Measurements from ENCODE around the gene SYNGR1.
A peak's percentile ranks its signal among the peaks of the same experiment; 100 is the strongest.
"Not testable (repeated sequence)": the region's sequence is repeated elsewhere in the genome, so short reads cannot be mapped to it uniquely, and the experiment has no call there.

SYNGR1 gene

DNA sequence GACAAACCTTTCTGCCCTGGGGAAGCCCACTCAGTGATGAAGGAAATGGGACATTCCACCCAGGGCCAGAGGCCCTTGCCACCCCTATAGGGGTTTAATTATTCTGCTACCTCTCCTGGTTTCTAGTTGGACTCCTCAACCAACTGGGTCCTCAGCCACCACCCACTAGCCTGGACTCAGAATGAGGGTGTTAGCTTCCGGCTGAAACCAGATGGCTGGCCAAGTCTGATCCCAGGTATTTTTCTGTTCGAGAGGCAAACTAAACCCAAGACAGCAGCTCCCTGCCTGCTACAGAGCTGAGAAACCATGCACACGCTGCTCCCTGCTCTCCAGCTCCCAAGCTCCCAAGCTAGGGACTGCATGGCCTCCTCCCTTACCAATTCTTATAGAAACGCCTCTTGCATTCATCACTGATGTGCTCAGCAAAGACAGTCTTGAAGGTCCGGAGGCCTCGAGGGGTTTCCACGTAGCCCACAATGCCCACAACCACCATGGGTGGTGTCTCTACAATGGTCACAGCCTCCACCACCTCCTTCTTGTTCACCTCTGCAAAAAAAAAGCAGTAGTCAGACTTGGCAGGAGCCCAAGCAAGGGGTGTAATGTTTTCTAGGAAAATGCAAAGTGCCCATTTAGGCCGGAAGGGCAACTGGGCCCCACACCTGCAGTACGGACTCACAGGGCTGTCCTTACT is 32.6 kb upstream of the SYNGR1 start:
- no peak for DNase-seq (ENCODE audit: low read depth in 2 of 2)

DNA sequence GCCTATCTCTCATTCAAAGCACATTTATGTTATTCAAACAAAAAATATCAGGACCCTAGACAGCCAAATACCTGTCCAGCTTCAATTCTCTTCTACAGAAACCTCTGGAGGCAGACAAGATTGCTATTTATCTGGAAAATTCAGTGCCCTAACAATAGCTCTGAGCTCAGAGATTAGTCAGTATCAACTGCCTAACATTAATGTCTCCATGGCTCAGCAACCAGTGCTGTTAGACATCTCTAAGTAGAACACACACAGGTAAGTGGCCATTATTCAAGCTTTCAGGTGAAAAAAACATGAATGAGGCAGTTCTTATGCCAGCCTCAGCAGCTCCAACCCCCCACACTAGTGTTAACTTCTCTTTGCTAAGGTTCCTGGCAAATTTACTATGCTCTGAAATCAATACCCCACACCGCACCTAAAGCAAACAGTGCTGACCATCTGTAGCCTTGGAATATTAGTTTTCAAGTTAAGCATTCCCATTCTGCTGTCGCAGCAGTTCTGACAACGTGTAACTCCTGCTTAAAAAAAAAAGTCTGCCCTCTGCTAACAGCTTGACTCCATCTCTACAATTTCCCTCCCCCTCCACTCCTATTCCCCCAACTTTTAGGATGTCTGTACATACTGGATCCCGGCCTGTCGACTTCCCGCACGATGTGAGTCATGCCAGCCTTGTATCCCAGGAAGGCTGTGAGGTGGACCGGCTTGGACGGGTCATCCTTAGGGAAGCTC is 31.9 kb upstream of the SYNGR1 start:
- no peak for DNase-seq (ENCODE audit: low read depth in 2 of 2)

DNA sequence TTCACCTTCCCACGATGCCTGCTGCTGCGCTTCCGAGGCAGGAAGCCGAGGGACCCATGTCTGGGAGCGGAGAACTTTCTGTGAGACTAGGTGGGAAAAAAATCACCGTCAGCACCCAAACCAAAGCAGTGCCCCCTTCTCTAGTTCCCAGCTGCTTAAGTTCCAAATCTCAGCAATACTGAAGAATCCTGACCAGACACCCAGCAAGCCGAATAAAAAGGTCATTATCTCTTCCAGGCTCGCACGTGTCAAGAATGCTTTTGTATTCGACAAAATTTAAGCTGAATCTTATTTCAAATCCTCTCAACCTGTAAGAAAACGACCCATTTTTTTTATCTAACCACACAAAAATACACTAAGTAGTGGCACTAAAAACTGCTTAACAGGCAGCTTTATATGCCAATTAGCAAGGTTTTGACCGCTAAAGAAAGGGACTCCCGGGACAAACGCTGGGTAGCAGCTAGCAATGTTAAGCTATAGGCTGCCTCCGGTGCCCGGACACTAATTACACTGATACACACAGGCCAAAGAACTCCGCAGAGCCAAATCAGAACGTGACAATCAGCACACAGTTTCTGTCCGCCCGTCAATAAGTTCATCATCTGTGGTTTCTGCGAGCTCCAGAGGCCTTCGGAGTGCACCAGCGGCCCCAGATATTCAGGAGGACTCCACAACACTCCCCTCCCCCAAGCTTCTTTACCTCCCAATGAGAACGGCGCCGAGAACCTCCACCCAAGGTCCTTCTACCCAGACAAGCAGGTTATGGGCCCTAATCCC is 31.1 kb upstream of the SYNGR1 start:
- no peak for DNase-seq (ENCODE audit: low read depth in 2 of 2)

DNA sequence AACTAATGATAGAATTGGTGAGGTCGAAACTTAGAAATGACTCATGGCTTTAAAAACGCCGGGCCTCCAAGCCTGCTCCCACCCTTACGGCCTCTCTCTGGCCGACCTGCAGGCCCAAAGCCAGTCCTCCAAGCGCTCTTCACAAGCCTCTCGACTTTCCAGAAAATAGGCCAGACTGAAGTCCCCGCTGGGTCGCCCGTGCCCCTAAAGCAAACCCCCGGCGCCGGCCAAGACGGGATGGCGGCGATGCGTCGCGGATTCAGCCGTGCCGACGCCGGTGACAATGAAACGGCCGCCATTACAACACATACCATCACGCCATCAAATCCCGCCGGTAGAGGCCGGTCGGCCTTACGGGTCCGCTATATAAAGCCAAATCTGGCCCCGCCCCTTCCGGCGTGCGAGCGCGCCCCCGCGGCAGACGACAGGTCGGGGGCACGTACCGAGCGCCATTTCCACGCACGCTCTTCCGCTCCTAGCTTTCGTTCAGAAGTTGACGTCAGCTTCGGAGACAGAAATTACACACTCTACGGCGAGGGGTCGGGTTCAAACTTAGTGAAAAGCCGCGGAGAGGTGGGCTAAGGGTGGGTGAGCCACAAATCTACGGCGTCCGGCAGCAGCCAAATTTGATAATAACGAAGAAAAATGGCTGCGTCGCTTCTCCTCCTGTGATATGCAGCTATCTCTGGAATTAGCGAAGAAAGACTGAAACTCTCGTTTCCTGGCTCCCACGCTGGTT is 30.3 kb upstream of the SYNGR1 start, which contains the start of gene RPL3:
Gene RPL3 (minus strand): TSS at position 340 of the 739 bp plus-strand sequence. CDS start 26 bp downstream, at position 314.
- peak; percentile 93 to 97 for DNase-seq (ENCODE audit: low read depth in 2 of 2)

DNA sequence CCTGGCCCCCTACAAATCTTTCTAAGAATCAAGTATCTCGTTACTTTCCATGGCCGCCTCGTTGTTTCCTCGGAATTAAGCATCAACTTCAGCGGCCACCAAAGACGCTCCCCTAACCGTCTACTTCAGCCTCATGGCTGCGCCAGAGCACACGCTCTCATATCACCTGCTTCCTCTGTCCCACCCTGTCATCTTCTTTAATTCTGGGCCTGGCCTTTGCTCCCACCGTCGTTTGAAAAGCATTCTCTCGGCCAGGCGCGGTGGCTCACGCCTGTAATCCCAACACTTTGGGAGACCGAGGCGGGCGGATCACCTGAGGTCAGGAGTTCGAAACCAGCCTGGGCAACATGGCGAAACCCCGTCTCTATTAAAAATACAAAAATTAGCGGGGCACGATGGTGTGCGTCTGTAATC is 29.2 kb upstream of the SYNGR1 start:
- DNase-seq (ENCODE audit: low read depth in 2 of 2): not testable (repeated sequence)

DNA sequence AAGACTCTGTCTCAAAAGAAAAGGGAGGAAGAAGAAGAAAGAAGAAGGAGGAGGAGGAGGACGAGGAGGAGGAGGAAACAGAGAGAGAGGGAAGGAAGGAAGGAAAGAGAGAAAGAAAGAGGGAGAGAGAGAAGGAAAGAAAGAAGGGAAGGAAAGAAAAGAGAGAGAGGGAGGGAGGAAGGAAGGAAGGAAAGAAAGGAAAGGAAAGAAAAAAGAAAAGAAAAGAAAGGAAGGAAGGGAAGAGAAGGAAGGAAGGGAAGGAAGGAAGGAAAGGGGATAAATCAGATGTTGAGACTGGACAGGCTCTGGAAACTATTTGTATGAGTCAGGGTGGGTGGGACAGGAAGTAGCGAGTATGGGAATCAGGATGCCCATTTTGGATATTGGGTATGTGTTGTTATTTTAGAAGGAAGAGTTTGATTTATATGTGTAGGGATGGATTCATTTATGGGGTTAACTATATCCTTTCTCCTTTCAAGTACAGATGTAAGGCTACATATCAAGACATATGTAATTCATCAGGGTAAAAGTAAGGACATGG is 24.3 kb upstream of the SYNGR1 start:
- no peak for DNase-seq (ENCODE audit: low read depth in 2 of 2)

DNA sequence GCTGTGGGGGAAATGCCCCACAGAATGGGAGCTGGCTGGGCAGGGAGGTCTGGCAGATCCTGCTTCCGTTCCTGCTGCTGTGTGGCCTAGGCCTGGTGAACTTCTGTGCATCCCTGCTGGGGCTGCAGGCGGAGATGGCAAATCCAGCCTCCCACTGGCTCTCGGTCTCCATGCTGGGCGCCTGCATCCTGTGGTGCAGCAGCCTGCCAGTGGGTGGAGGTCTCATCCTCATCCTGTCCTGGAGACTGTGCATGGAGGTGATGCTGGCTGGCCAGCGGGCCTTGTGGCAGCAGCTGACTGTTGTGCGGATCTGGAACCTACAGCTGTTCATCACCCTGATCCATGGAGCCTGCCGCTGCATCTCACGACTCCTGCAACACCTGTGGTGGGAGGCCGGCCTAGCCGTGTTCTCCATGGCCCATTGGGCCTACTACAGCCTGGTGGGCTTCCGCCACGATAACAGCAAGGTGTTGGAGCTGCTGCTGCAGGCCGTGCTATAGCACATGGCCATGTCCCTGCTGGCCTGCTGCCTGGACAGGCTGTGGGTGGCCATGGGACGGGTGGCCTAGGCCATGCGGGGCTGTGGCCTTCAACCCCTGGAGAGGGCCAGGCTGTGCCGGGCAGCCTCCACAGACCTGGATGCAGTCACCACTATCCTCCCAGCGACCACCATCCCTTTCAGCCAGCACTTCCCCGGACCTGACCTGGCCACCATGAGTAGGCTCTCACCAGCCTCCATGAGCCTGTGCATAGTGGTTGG is 21.6 kb upstream of the SYNGR1 start:
- DNase-seq (ENCODE audit: low read depth in 2 of 2): no peak

DNA sequence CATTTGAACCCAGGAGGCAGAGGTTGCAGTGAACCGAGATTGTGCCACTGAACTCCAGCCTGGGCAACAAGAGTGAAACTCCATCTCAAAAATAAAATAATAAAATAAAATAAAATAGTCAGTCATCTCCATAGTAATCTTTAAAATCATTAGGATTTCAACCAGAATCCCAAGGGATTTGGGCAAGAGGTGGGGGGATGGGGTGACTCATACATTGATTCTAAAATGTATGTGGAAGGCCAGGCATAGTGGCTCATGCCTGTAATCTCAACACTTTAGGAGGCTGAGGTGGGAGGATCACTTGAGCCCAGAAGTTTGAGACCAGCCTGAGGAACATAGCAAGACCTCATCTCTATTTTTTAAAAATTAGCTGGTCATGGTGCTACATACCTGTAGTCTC is 19.2 kb upstream of the SYNGR1 start:
- DNase-seq (ENCODE audit: low read depth in 2 of 2): not testable (repeated sequence)

DNA sequence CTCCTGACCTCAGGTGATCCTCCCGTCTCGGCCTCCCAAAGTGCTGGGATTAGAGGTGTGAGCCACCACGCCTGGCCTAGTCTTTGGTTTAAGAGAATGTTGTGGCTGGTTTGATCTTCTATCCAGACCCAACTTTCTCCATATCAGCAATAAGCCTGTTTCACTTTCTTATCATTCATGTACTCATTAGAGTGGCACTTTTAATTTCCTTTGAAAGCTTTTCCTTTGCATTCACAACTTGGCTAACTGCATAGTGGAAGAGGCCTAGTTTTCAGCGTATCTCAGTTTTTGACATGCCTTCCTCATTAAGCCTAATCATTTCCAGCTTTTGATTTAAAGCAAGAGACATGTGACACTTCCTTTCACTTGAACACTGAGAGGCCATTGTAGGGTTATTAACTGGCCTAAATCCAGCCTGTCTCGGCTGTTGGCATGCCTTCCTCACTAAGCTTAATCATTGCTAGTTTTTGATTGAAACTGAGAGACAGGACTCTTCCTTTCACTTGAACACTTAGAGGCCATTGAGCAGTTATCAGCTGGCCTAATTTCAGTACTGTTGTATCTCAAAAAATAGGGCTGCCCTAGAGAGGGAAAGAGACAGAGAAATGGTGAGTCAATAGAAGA is 17.2 kb upstream of the SYNGR1 start:
- no peak for DNase-seq (ENCODE audit: low read depth in 2 of 2)

DNA sequence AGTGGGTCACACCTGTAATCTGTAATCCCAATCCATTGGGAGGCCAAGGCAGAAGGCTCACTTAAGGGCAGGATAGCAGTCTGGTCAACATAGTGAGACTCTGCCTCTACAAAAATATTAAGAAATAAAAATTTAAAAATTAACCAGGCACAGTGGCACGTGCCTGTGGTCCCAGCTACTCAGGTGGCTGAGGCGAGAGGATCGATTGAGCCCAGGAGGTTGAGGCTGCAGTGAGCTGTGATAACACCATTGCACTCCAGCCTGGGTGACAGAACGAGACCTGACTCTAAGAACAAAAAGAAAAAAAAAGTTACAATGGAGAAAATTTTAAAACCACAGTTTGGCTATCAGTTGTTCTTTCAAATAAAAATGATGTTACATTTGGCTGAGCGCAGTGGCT is 13.4 kb upstream of the SYNGR1 start:
- no peak for DNase-seq (ENCODE audit: low read depth in 2 of 2)

DNA sequence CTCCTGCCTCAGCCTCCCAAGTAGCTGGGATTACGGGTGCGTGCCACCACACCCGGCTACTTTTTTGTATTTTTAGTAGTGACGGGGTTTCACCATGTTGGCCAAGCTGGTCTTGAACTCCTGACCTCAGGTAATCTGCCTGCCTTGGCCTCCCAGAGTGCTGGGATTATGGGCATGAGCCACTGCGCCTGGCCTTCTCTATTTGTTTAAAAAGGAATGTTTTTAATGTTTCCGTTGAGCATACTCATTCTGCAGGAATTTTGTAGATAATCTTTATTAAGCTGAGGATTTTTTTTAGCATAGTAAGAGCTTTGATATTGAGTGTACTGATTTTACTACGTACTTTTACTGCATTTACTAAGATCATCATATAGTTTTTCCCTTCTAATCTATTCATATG is 10.0 kb upstream of the SYNGR1 start:
- DNase-seq (ENCODE audit: low read depth in 2 of 2): not testable (repeated sequence)

DNA sequence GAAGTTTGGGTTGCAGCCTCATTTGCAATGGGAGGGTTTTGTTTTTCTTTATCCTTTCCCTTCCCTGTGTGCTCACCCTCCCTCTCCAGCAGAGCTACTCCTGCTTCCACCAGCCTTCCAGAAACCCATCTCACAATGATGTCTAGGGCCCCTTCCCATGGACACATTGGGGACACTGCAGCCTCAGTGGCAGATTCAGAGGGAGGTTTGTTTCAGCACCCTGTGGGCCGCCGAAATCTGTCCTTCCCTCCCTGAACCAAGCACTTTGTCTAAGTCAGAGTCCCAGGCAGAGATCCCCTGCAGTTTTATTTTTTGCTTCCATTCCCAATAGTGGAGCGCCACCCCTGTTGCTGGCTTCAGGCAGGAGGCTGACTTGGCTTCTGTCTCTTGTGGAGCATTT is 8.6 kb upstream of the SYNGR1 start:
- no peak for DNase-seq (ENCODE audit: low read depth in 2 of 2)

DNA sequence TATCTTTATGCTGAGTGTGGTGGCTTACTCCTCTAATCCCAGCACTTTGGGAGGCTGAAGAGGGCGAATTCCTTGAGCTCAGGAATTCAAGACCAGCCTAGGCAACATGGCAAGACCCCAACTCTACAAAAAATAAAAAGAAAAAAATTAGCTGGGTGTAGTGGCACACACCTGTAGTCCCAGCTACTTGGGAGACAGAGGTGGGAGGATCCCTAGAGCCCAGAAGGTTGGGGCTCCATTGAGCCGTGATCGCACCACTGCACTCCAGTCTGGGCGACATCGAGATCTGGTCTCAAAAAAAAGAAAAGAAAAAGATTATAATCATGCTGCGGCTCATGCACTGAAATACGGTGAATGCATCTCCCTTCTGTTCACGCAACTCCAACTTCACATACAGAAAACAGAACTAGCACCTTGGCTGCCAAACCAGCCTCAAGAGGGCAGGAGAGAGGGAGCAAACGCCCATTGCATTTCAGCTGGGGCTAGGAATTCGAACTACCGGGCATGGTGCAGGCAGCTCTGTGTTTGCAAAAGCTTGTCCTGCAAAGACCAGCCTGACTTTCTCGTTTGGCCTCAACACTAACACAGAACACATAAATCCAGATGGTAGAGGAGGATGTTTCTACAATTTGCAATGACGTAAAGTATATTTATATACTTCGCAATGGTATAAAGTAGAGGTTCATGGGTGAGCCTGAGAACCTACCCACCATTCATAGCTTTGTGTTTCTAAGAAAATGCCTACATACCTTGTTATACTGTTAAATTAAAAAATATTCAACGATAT is 6.3 kb upstream of the SYNGR1 start:
- DNase-seq (ENCODE audit: low read depth in 2 of 2): peak in 1 of 2 donors; percentile 38

DNA sequence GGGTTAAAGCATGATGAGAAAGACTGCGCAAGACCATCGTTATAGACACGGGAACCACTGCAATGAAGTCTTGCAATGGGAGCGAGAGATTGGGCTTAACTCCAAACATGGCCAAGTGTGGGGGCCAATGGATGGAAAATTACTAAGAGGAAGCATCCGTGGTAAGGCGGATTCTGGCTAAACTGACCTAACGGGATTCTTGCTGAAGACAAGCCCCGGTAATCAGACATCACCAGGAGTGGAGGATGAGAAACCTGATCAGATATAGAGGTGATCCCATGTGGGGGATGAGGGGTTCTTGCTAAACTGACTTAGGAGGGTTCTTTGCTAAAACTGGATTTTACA is 5.8 kb upstream of the SYNGR1 start:
- DNase-seq (ENCODE audit: low read depth in 2 of 2): no peak

DNA sequence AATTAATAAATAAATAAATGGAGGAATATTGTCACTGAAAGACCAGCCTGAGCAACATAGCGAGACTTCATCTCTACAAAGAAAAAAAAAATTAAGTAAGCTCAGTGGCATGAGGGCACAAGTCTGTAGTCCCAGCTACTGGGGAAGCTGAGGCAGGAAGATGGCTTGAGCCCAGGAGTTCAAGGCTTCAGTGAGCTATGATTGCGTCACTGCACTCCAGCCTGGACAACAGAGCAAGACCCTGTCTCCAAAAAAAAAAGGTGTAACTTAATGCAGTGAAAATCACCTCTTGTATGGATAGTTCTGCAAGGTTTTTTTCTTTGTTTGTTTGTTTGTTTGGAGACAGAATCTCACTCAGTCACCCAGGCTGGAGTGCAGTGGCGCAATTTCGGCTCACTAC is 4.6 kb upstream of the SYNGR1 start:
- DNase-seq (ENCODE audit: low read depth in 2 of 2): no peak

DNA sequence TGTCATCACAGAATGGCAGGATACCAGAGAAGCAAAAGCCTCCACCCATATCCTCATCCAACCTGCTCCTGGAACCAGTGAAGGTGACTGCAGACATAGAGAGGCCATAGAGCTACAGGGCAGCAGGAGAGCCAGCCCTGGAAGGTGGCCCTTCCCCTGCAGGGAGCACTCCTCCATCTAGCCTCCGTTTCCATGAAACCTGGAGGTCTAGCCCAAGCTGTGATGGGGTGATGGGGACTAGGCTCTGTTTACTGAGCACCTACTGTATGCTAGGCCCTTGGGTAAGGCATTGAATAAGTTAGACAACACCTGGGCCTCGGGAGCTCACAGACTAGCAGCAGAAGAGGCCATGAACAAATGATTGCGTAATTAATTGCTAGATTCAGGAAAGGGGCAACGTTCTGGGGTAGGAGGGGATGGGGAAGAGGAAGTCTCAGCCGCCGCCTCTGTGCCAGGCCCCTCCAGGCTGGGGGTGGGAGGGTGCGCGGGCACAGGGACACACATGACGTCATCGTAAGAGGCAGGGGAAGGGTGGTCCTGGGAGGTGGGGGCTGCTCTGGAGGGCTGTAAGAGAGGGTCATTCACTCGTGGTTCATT is 784 bp upstream of the SYNGR1 start:
- no peak for DNase-seq (ENCODE audit: low read depth in 2 of 2)

DNA sequence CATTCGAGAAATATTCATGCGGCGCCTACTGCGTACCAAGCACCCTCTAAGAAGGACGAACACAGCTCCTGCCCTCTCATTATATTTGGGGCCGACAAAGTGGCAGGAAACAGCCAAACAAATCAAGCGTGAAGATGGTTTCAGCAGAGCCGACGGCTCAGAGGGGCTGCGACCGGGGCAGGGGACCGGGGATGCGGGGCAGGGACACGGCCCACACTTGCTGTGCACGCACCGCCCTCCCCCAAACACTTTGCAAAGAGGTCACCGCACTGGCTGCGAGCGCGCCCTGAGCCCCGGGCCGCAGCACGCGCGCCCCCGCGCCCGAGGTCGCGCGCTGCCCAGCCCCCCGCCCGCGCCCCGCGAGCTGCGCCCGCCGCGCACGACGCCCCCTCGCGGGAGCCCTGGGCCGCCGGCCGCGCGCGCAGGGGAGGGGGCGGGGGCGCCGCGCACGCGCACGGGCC is 255 bp upstream of the SYNGR1 start:
- no peak for DNase-seq (ENCODE audit: low read depth in 2 of 2)

DNA sequence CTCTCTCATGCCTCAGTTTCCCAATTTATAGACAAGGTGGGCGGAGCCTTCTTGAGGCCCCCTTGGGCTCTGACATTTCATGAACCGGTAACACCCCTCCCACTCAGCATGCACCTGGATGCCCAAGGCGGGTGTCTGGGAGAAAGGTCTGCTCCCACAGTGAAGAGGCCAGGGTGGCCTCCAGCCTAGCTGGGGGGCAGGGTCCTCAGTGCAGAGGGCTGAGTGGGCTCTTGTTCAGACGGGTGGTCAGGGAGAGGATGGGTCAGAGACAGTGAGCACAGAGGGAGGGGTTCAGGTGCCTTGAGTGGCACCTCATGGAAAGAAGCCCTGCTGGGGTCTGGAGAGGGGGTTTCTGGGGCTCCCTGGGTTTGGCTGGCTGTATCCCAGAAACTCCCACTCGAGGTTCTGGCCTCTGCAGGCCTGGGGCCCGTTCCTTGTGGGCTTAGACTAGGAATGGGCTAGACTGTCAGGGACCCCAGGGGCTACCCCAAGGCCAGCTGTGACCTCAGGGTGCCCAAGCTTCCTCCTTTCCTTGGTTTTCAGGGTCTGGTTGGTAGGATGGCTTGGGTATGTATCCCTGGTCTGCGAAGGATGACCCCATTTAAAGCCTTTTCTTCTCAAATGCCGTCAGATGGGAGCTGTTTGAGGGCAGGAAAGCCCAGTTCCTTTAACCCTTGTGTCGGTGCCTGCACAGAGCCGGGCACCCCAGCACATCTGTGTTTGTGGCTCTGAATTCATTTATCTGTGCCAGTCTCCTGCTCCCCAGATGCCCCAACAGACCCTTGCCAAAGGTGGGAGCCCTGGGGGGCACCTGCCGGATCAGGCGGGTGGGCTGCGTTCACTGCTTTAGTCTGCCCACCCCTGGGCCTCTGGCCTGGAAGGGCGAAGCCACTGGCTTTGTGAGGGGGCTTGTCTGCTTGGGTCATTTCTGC is 1.2 kb downstream of the SYNGR1 start:
- DNase-seq (ENCODE audit: low read depth in 2 of 2): no peak
